Esophagus squamous epithelium (tissue), 5 donors: ENCODE data around the gene NHLH2. TPM values are rescaled to one million over a fixed set of nuclear protein-coding genes. Genes with fewer than 3 reads are reported as not detected.

Experiments
- DNase-seq: peaks from one replicate; lab custom pipeline; 2025; lab: John Stamatoyannopoulos, UW
- H3K27ac ChIP-seq, 4 donors: fragments of 200-600 bp; sonication (generic); one replicate each; pipeline ENCODE4 v1.5.1; 2016 to 2019; ENCODE audit warnings: mild to moderate bottlenecking in 1 of 4
- H3K27me3 ChIP-seq, 4 donors: fragments of 200-600 bp; sonication (generic); 1 replicate in 3 of 4; 2 replicates in 1 of 4; pipeline versions ENCODE4 v1.5.1 to v1.6.0; 2017 to 2021; ENCODE audit warnings: antibody characterized with exemption in 1 of 4
- H3K36me3 ChIP-seq, 3 donors: fragments of 200-600 bp; sonication (generic); one replicate each; pipeline ENCODE4 v1.5.1; 2016 to 2019
- H3K4me1 ChIP-seq, 3 donors: fragments of 200-600 bp; sonication (generic); one replicate each; pipeline ENCODE4 v1.5.1; 2017 to 2019
- H3K4me3 ChIP-seq, 4 donors: fragments of 200-600 bp; sonication (generic); 1 replicate in 3 of 4; 2 replicates in 1 of 4; pipeline ENCODE4 v1.5.1; 2016 to 2019; ENCODE audit warnings: mild to moderate bottlenecking in 2 of 4, moderate library complexity in 1 of 4
- H3K9me3 ChIP-seq, 3 donors: fragments of 200-600 bp; sonication (generic); one replicate each; pipeline ENCODE4 v1.5.1; 2016 to 2019
- POLR2A ChIP-seq, 4 donors: fragments of 450-650 bp; IDR thresholded peaks; one replicate each; pipeline ENCODE4 v1.6.1; 2017; ENCODE audit warnings: antibody characterized with exemption in 4 of 4, mild to moderate bottlenecking in 4 of 4, moderate library complexity in 3 of 4
- WGBS, 2 donors: methylation state at CpG; one replicate each; pipeline ENCODE4 v1.1.5; 2018; 5-methylcytosine and 5-hydroxymethylcytosine counted together
- intact Hi-C: fragments of 100-400 bp; cut with DNase I; formaldehyde crosslinking; loops from one replicate; pipeline ENCODE4 v1.15.0; 2022
- total RNA-seq, 4 donors: library from RNA; depleted of rRNA; stranded (reverse); fragments of >200 nt; gene quantifications; one replicate each; pipeline ENCODE4 v1.1.0, GENCODE V29; 2016
- TF ChIP-seq, protein P1 (sequence below), 6 experiments: fragments of 450-650 bp in 4 of 6; fragments of 200-600 bp in 2 of 6; sonication (generic) in 2 of 6; IDR thresholded peaks; one replicate each; pipeline ENCODE4 v1.5.1; 2016 to 2019; ENCODE audit warnings: antibody characterized with exemption in 6 of 6, mild to moderate bottlenecking in 4 of 6, moderate library complexity in 4 of 6
- donor health status: DM: yes; HTN: yes; CAD: no.

Gene NHLH2
- total RNA-seq, 4 donors from 2014 or later, result 1.6 to 2.7 (median 2.5) TPM

GRCh38 chr1:115837341-115837739 is 3.6 kb downstream of the NHLH2 start:
- Histone ChIP-seq H3K27ac (peak overlapping the region; percentile 66 to 90 (median 87)), H3K4me3 (peak overlapping the region; percentile 48 to 59 (median 58)), H3K36me3 (no peaks in the 10 kb centered on the region), H3K27me3 (peaks cover 0 to 69% (median 7%) of the 10 kb centered on the region in 4 donors), H3K4me1 (peaks cover 16 to 43% (median 19%) of the 10 kb centered on the region in 3 donors), H3K9me3 (no peaks in the 10 kb centered on the region)
- intact Hi-C loops, result no loop called here
- no peak for TF ChIP-seq POLR2A (IDR thresholded peaks at IDR 0.05)
- TF ChIP-seq, protein P1, sequence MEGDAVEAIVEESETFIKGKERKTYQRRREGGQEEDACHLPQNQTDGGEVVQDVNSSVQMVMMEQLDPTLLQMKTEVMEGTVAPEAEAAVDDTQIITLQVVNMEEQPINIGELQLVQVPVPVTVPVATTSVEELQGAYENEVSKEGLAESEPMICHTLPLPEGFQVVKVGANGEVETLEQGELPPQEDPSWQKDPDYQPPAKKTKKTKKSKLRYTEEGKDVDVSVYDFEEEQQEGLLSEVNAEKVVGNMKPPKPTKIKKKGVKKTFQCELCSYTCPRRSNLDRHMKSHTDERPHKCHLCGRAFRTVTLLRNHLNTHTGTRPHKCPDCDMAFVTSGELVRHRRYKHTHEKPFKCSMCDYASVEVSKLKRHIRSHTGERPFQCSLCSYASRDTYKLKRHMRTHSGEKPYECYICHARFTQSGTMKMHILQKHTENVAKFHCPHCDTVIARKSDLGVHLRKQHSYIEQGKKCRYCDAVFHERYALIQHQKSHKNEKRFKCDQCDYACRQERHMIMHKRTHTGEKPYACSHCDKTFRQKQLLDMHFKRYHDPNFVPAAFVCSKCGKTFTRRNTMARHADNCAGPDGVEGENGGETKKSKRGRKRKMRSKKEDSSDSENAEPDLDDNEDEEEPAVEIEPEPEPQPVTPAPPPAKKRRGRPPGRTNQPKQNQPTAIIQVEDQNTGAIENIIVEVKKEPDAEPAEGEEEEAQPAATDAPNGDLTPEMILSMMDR (IDR thresholded peaks at IDR 0.05), result no peak
- 18 to 26% methylated on average over 4 of the region's 4 CpGs for WGBS, 2 donors
- DNase-seq, result no peak

- DNase-seq, result no peak
- H3K4me3 ChIP-seq, result no peak overlapping the region
- peaks cover 22 to 55% (median 24%) of the 10 kb centered on the region in 3 donors for H3K4me1 ChIP-seq
- H3K27me3 ChIP-seq, result peaks cover 0 to 48% (median 2%) of the 10 kb centered on the region in 4 donors
- intact Hi-C loops, result no loop called here
- no peaks in the 10 kb centered on the region for H3K36me3 ChIP-seq
- 75% methylated on average over 4 to 5 of the region's 5 CpGs for whole genome bisulfite sequencing, 2 donors
- TF ChIP-seq, protein P1 (IDR thresholded peaks at IDR 0.05), result no peak
- no peak for TF ChIP-seq POLR2A (IDR thresholded peaks at IDR 0.05)
- H3K9me3 ChIP-seq, result no peaks in the 10 kb centered on the region
- H3K27ac ChIP-seq, result no peak overlapping the region
Measured at GRCh38 chr1:115833856-115834255, 7.1 kb downstream of the NHLH2 start.

DNA sequence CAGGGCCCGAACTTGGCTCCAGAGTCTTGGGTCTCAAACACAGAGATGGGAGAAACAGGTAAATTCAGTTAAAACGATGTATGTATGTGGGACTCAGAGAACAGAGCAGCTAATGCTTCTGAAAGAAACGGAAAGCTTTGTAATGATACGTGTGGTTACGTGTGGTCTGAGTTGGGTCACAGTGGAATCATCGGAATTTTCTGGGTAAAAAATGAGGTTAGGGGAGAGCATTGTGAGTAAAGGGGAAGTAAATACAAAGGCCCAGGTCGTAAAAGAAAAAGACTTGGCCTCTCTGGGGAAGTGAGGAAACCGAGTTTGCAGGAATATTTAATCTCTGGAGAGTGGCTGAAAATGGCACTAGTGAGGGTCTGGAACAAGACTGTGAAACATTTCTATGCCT is 8.3 kb downstream of the NHLH2 start:
- DNase-seq, result no peak
- Histone ChIP-seq H3K9me3 (no peaks in the 10 kb centered on the region), H3K27me3 (peaks cover 0 to 48% (median 0%) of the 10 kb centered on the region in 4 donors), H3K4me3 (no peak overlapping the region), H3K36me3 (no peaks in the 10 kb centered on the region), H3K4me1 (peaks cover 14 to 55% (median 20%) of the 10 kb centered on the region in 3 donors), H3K27ac (no peak overlapping the region)
- WGBS, 2 donors, result 84 to 85% methylated on average over 8 of the region's 8 CpGs
- no peak for TF ChIP-seq POLR2A (IDR thresholded peaks at IDR 0.05)
- TF ChIP-seq, protein P1 (IDR thresholded peaks at IDR 0.05), result no peak
- intact Hi-C loops, result no loop called here

- Histone ChIP-seq H3K36me3 (no peaks in the 10 kb centered on the region), H3K27me3 (peaks cover 0 to 40% (median 0%) of the 10 kb centered on the region in 4 donors), H3K9me3 (no peaks in the 10 kb centered on the region), H3K4me3 (no peak overlapping the region), H3K4me1 (peaks cover 14 to 41% (median 20%) of the 10 kb centered on the region in 3 donors), H3K27ac (peak overlapping the region in 3 of 4 donors; percentile 70 to 86 (median 86))
- WGBS, 2 donors, result 48 to 54% methylated on average over 3 of the region's 3 CpGs
- DNase-seq, result no peak
- TF ChIP-seq, protein P1 (IDR thresholded peaks at IDR 0.05), result no peak
- no peak for TF ChIP-seq POLR2A (IDR thresholded peaks at IDR 0.05)
- intact Hi-C loops, result no loop called here
Measured at GRCh38 chr1:115830963-115831362, 10.0 kb downstream of the NHLH2 start.

GRCh38 chr1:115829947-115830346 is 11.0 kb downstream of the NHLH2 start:
- Histone ChIP-seq H3K9me3 (no peaks in the 10 kb centered on the region), H3K4me1 (peaks cover 14 to 41% (median 20%) of the 10 kb centered on the region in 3 donors), H3K27me3 (peaks cover 0 to 34% (median 0%) of the 10 kb centered on the region in 4 donors), H3K36me3 (no peaks in the 10 kb centered on the region), H3K27ac (peak overlapping the region in 3 of 4 donors; percentile 70 to 86 (median 86)), H3K4me3 (no peak overlapping the region)
- DNase-seq, result no peak
- TF ChIP-seq POLR2A (IDR thresholded peaks at IDR 0.05), result no peak
- TF ChIP-seq, protein P1 (IDR thresholded peaks at IDR 0.05), result no peak
- 69 to 75% methylated on average over 2 to 3 of the region's 3 CpGs for WGBS, 2 donors
- intact Hi-C loops, result no loop called here
